ENCODE measurements around the gene TRAPPC14.
"Not testable (repeated sequence)": the region's sequence is repeated elsewhere in the genome, so short reads cannot be mapped to it uniquely, and the experiment has no call there.

Gene TRAPPC14

GRCh38 chr7:100189061-100189460, 30.5 kb upstream of the TRAPPC14 start:
- H3K4me1 ChIP-seq (ENCODE audit: insufficient read depth, poor library complexity, severe bottlenecking) = no peaks in the 10 kb centered on the region
- ATAC-seq (ENCODE audit: low read depth) (no peak), DNase-seq (ENCODE audit: low spot score) (no peak)
- H3K27me3 ChIP-seq (ENCODE audit: insufficient read depth, poor library complexity, severe bottlenecking) = no peaks in the 10 kb centered on the region
- no peaks in the 10 kb centered on the region for H3K36me3 ChIP-seq (ENCODE audit: low read depth)
- H3K4me3 ChIP-seq (ENCODE audit: severe bottlenecking) = no peak overlapping the region
- no peaks in the 10 kb centered on the region for H3K9me3 ChIP-seq (ENCODE audit: severe bottlenecking)
- no peak overlapping the region for H3K27ac ChIP-seq (ENCODE audit: poor library complexity, severe bottlenecking)
- no peak for TF ChIP-seq CTCF (IDR thresholded peaks at IDR 0.05; ENCODE audit: poor library complexity, severe bottlenecking)

DNA sequence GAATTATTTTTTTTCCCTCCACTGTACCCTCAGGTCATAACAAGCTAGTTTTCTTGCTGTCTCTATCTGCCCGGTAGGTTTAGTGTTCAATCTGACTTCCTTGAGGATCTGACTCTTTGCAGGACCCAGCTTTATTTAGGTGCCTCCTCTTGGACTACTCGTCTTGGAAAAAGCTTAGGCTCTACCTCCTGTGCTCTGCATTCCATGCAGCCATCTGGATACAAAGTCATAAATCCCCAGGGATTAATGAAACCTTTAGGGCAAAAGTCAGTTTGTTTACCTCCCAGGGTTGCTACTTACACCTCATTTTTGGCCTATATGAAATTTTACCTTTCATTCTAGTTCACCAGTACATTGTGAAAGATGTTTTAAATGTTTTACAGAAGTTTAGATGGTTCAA, 27.2 kb upstream of the TRAPPC14 start:
- no peak for DNase-seq (ENCODE audit: low spot score)
- H3K4me3 ChIP-seq (ENCODE audit: severe bottlenecking) = no peak overlapping the region
- H3K4me1 ChIP-seq (ENCODE audit: insufficient read depth, poor library complexity, severe bottlenecking) = no peaks in the 10 kb centered on the region

DNA sequence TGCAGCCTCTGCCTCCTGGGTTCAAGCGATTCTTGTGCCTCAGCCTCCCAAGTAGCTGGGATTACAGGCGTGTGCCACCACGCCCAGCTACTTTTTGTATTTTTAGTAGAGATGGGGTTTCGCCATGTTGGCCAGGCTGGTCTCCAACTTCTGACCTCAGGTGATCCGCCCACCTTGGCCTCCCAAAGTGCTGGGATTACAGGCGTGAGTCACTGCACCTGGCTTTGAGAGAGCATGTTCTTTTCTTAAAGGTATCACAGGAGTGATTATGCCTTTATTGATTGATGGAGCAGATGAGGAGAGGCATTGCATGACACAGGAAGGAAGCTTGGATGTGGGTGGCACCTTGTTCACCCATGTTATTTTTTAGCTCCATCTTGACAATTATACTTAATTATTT, 24.6 kb upstream of the TRAPPC14 start:
- not testable (repeated sequence) for H3K27ac ChIP-seq (ENCODE audit: poor library complexity, severe bottlenecking); H3K27me3 ChIP-seq (ENCODE audit: insufficient read depth, poor library complexity, severe bottlenecking); H3K4me1 ChIP-seq (ENCODE audit: insufficient read depth, poor library complexity, severe bottlenecking); H3K9me3 ChIP-seq (ENCODE audit: severe bottlenecking); H3K4me3 ChIP-seq (ENCODE audit: severe bottlenecking); DNase-seq (ENCODE audit: low spot score); ATAC-seq (ENCODE audit: low read depth); H3K36me3 ChIP-seq (ENCODE audit: low read depth)

More for the DNA sequence above, 27.2 kb upstream of the TRAPPC14 start:
- Histone ChIP-seq H3K9me3 (ENCODE audit: severe bottlenecking) (no peaks in the 10 kb centered on the region), H3K36me3 (ENCODE audit: low read depth) (no peaks in the 10 kb centered on the region), H3K27me3 (ENCODE audit: insufficient read depth, poor library complexity, severe bottlenecking) (no peaks in the 10 kb centered on the region), H3K27ac (ENCODE audit: poor library complexity, severe bottlenecking) (no peak overlapping the region)
- no peak for ATAC-seq (ENCODE audit: low read depth)
- no peak for TF ChIP-seq CTCF (IDR thresholded peaks at IDR 0.05; ENCODE audit: poor library complexity, severe bottlenecking)

DNA sequence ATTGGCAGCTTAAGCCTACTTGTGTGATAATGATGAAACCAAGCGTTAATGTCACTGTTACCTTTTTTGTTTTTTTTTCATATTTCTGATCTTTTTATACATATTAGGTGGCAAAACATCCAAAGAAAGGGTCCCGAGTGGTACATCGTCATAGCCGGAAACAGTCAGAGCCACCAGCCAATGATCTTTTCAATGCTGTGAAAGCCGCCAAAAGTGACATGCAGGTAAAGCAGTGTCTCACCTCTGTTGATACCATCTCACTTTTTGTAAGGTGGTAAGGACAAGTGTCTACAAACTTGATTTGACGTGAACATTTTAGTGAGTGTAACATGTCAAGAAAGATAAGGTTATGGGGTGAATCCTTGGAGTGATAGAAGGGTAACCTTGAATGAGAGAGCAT, 24.1 kb upstream of the TRAPPC14 start:
- H3K9me3 ChIP-seq (ENCODE audit: severe bottlenecking); H3K36me3 ChIP-seq (ENCODE audit: low read depth); H3K4me3 ChIP-seq (ENCODE audit: severe bottlenecking); ATAC-seq (ENCODE audit: low read depth); H3K27me3 ChIP-seq (ENCODE audit: insufficient read depth, poor library complexity, severe bottlenecking); H3K27ac ChIP-seq (ENCODE audit: poor library complexity, severe bottlenecking); DNase-seq (ENCODE audit: low spot score); H3K4me1 ChIP-seq (ENCODE audit: insufficient read depth, poor library complexity, severe bottlenecking): not testable (repeated sequence)

DNA sequence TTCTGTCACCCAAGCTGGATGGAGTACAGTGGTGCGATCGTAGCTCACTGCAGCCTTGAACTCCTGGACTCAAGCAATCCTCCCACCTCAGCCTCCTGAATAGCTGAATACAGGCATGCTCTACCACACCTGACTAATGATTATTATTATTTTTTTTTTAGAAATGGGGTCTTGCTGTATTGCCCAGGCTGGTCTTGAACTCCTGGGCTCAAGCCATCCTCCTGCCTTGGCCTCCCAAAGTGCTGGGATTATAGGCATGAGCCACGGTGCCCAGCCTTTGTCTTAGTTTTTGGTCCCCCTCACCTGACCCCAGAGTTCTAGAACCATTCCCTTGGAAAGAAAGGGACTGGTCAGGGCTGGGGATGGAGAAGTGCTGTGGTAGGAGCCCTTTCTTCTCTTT, 21.6 kb upstream of the TRAPPC14 start:
- H3K4me3 ChIP-seq (ENCODE audit: severe bottlenecking); H3K27me3 ChIP-seq (ENCODE audit: insufficient read depth, poor library complexity, severe bottlenecking); DNase-seq (ENCODE audit: low spot score); H3K36me3 ChIP-seq (ENCODE audit: low read depth); H3K4me1 ChIP-seq (ENCODE audit: insufficient read depth, poor library complexity, severe bottlenecking); ATAC-seq (ENCODE audit: low read depth); H3K9me3 ChIP-seq (ENCODE audit: severe bottlenecking); H3K27ac ChIP-seq (ENCODE audit: poor library complexity, severe bottlenecking): not testable (repeated sequence)

- Histone ChIP-seq H3K4me3 (ENCODE audit: severe bottlenecking) (peak within 1 kb of the TSS; percentile 47), H3K27ac (ENCODE audit: poor library complexity, severe bottlenecking) (no peak within 1 kb of the TSS), H3K9me3 (ENCODE audit: severe bottlenecking) (no peaks in the 10 kb centered on the region), H3K36me3 (ENCODE audit: low read depth) (no peaks in the 10 kb centered on the region), H3K4me1 (ENCODE audit: insufficient read depth, poor library complexity, severe bottlenecking) (peaks cover 4% of the 10 kb centered on the region), H3K27me3 (ENCODE audit: insufficient read depth, poor library complexity, severe bottlenecking) (no peaks in the 10 kb centered on the region)
- peak; percentile 95 for DNase-seq (ENCODE audit: low spot score)
- TF ChIP-seq CTCF (IDR thresholded peaks at IDR 0.05; ENCODE audit: poor library complexity, severe bottlenecking) = no peak
- peak; percentile 92 for ATAC-seq (ENCODE audit: low read depth)
Measured at GRCh38 chr7:100177045-100178001, 18.8 kb upstream of the TRAPPC14 start, which contains the start of the genes GPC2 and STAG3. TSS of gene GPC2 (minus strand) at chr7:100177381. CDS start at chr7:100177199, 182 bp downstream. TSS of gene STAG3 (plus strand) at chr7:100177918. CDS start at chr7:100180557, 2,639 bp downstream.
